NCI-H2029 treated with DMSO at 0.1 percent for 48 hours (cell line): Measurements from ENCODE around the gene PRUNE2.

Experiments
- DNase-seq: peaks from one replicate; lab custom pipeline; 2025; lab: John Stamatoyannopoulos, UW

The PRUNE2 gene

GRCh38 chr9:76571743-76572146 is 334.2 kb downstream of the PRUNE2 start:
- DNase-seq, result no peak

- no peak for DNase-seq
These were observed 334.6 kb downstream of the PRUNE2 start for GRCh38 chr9:76571288-76571687.

- no peak for DNase-seq
These were observed 335.1 kb downstream of the PRUNE2 start for GRCh38 chr9:76570826-76571225.

- no peak for DNase-seq
These were observed 338.8 kb downstream of the PRUNE2 start for GRCh38 chr9:76567086-76567485.

- no peak for DNase-seq
These were observed 341.6 kb downstream of the PRUNE2 start for GRCh38 chr9:76564297-76564696.

- no peak for DNase-seq
These were observed 343.4 kb downstream of the PRUNE2 start for GRCh38 chr9:76562511-76562911.

- DNase-seq, result no peak
These were observed 344.0 kb downstream of the PRUNE2 start for GRCh38 chr9:76561900-76562299.
